OCI-LY7 (cell line): Measurements from ENCODE around the gene ZNF691. TPM values are rescaled to one million over a fixed set of nuclear protein-coding genes. Genes with fewer than 3 reads are reported as not detected.
"Not testable (repeated sequence)": the region's sequence is repeated elsewhere in the genome, so short reads cannot be mapped to it uniquely, and the experiment has no call there.

Source experiments
- BruUV-seq: library from RNA; stranded (reverse); fragments of 400-500 nt; replicated peaks from 2 replicates; lab custom pipeline; 2021; lab: Mats Ljungman, UMichigan
- CTCF ChIA-PET: fragments of 300-600 bp; sonication (Branson Sonifier 250); formaldehyde crosslinking; loops from one replicate; lab custom pipeline; 2022; ENCODE audit warnings: antibody characterized with exemption; ENCODE audit not compliant: unreplicated experiment; lab: Charles Lee
- POLR2A ChIA-PET: fragments of 300-600 bp; sonication (Branson Sonifier 250); formaldehyde crosslinking; loops from one replicate; lab custom pipeline; 2022; ENCODE audit warnings: antibody characterized with exemption; lab: Charles Lee
- DNase-seq: peaks from one replicate; pipeline ENCODE4 v3.0.0-alpha.2; 2015; ENCODE audit warnings: low spot score
- H2AFZ ChIP-seq: fragments of 200-600 bp; sonication (generic), shearing (Covaris generic); 2 replicates; pipeline ENCODE4 v1.6.1; 2014; ENCODE audit warnings: mild to moderate bottlenecking, antibody characterized with exemption, low read length, moderate library complexity
- H3K27ac ChIP-seq: fragments of 200-600 bp; sonication (generic); 2 replicates; pipeline ENCODE4 v1.5.1; 2014; ENCODE audit warnings: mixed run types, low read depth, mild to moderate bottlenecking, moderate library complexity, low read length, inconsistent platforms; ENCODE audit not compliant: poor library complexity, severe bottlenecking
- H3K36me3 ChIP-seq: fragments of 200-600 bp; sonication (generic); 2 replicates; pipeline ENCODE4 v1.6.1; 2014; ENCODE audit warnings: mild to moderate bottlenecking, antibody characterized with exemption, low read length, moderate library complexity, mixed read lengths; ENCODE audit not compliant: insufficient read depth
- H3K4me1 ChIP-seq: fragments of 200-600 bp; sonication (generic); 2 replicates; pipeline ENCODE4 v1.5.1; 2014; ENCODE audit warnings: mild to moderate bottlenecking, low read length; ENCODE audit not compliant: insufficient read depth, poor library complexity, severe bottlenecking
- H3K4me2 ChIP-seq: fragments of 200-600 bp; sonication (generic); 2 replicates; pipeline ENCODE4 v1.6.1; 2014; ENCODE audit warnings: mild to moderate bottlenecking, low read length
- H3K4me3 ChIP-seq: fragments of 200-600 bp; sonication (generic); 2 replicates; pipeline ENCODE4 v1.5.1; 2014; ENCODE audit warnings: mild to moderate bottlenecking, low read depth, low read length; ENCODE audit not compliant: poor library complexity, severe bottlenecking
- H3K79me2 ChIP-seq: fragments of 200-600 bp; sonication (generic); 2 replicates; pipeline ENCODE4 v1.6.1; 2016; ENCODE audit warnings: low read depth, mild to moderate bottlenecking, low read length, moderate library complexity, mixed read lengths; ENCODE audit not compliant: insufficient read depth
- H3K9me2 ChIP-seq: fragments of 200-600 bp; sonication (generic); 2 replicates; pipeline ENCODE4 v1.6.1; 2016; ENCODE audit warnings: mild to moderate bottlenecking, low read length, mixed read lengths; ENCODE audit not compliant: insufficient read depth
- H3K9me3 ChIP-seq: fragments of 200-600 bp; sonication (generic); 2 replicates; pipeline ENCODE4 v1.6.1; 2014; ENCODE audit warnings: mild to moderate bottlenecking, mixed run types, low read length, mixed read lengths
- H4K20me1 ChIP-seq: fragments of 200-600 bp; sonication (generic); 2 replicates; pipeline ENCODE4 v1.6.1; 2014; ENCODE audit warnings: mild to moderate bottlenecking, antibody characterized with exemption, low read length, moderate library complexity, mixed read lengths; ENCODE audit not compliant: insufficient read depth
- CTCF ChIP-seq: fragments of 200-600 bp; sonication (generic); conservative IDR thresholded peaks from 2 replicates; pipeline ENCODE4 v1.5.1; 2014; ENCODE audit warnings: mild to moderate bottlenecking, antibody characterized with exemption, low read length, moderate library complexity, mixed read lengths
- EZH2phosphoT487 ChIP-seq: fragments of 200-600 bp; sonication (generic); IDR thresholded peaks from 2 replicates; pipeline ENCODE4 v1.6.1; 2018; ENCODE audit warnings: low read depth, borderline replicate concordance, mild to moderate bottlenecking, mixed run types, antibody characterized with exemption, low read length, moderate library complexity, mixed read lengths
- intact Hi-C: fragments of 100-400 bp; cut with micrococcal nuclease; formaldehyde crosslinking; loops from one replicate; pipeline ENCODE4 v1.10.0; 2022; ENCODE audit not compliant: unreplicated experiment
- total RNA-seq, 2 experiments: library from RNA; depleted of rRNA in 1 of 2; stranded (reverse); fragments of >200 nt in 1 of 2; shearing (Covaris generic) in 1 of 2; gene quantifications; 2 replicates each; pipeline ENCODE4 v1.2.3, GENCODE V29; 2014 to 2022

ZNF691 gene
- total RNA-seq, 2 experiments from 2014 or later: 17.8 to 21.1 TPM

- H3K4me1 ChIP-seq, H3K9me2 ChIP-seq, H3K4me2 ChIP-seq, CTCF ChIA-PET, H3K36me3 ChIP-seq, H4K20me1 ChIP-seq, H3K79me2 ChIP-seq, H3K27ac ChIP-seq, BruUV-seq, intact Hi-C loops, POLR2A ChIA-PET, H2AFZ ChIP-seq, H3K4me3 ChIP-seq, H3K9me3 ChIP-seq, DNase-seq: not testable (repeated sequence)
These were observed 22.8 kb downstream of the ZNF691 start for GRCh38 chr1:42869254-42869653.

GRCh38 chr1:42869751-42870150 is 23.3 kb downstream of the ZNF691 start:
- H3K4me3 ChIP-seq, H3K4me2 ChIP-seq, H3K9me2 ChIP-seq, H4K20me1 ChIP-seq, BruUV-seq, POLR2A ChIA-PET, H2AFZ ChIP-seq, H3K36me3 ChIP-seq, intact Hi-C loops, H3K9me3 ChIP-seq, H3K27ac ChIP-seq, H3K4me1 ChIP-seq, CTCF ChIA-PET, H3K79me2 ChIP-seq, DNase-seq: not testable (repeated sequence)

- H3K9me2 ChIP-seq, H3K27ac ChIP-seq, H4K20me1 ChIP-seq, H2AFZ ChIP-seq, DNase-seq, H3K4me2 ChIP-seq, H3K36me3 ChIP-seq, H3K79me2 ChIP-seq, intact Hi-C loops, H3K4me1 ChIP-seq, POLR2A ChIA-PET, H3K4me3 ChIP-seq, CTCF ChIA-PET, BruUV-seq: not testable (repeated sequence)
- peaks cover 11% of the 10 kb centered on the region; the same call in 1 of the 2 replicates for H3K9me3 ChIP-seq
These were observed 26.7 kb downstream of the ZNF691 start for GRCh38 chr1:42873108-42873507.

DNA sequence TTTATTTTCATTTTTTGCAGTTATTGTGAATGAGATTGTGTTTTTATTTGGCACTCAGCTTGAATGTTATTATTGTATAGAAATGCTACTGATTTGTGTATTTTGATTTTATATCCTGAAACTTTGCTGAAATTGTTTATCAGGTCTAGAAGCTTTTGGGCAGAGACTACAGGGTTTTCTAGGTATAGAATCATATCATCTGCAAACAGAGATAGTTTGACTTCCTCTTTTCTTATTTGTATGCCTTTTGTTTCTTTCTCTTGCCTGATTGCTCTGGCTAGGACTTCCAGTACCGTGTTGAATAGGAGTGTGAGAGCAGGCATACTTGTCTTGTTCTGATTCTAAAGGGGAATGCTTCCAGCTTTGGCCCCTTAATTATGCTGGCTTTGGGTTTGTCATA is 27.3 kb downstream of the ZNF691 start:
- Histone ChIP-seq H3K4me2 (no peak overlapping the region), H3K4me3 (no peak overlapping the region), H3K27ac (no peak overlapping the region), H3K4me1 (no peaks in the 10 kb centered on the region), H3K79me2 (no peaks in the 10 kb centered on the region), H3K36me3 (no peaks in the 10 kb centered on the region), H3K9me3 (peaks cover 15% of the 10 kb centered on the region; the same call in 1 of the 2 replicates), H2AFZ (no peak overlapping the region), H3K9me2 (no peaks in the 10 kb centered on the region), H4K20me1 (no peaks in the 10 kb centered on the region)
- intact Hi-C loops: no loop called here
- no peak for DNase-seq
- no peak for TF ChIP-seq EZH2phosphoT487
- no peak for TF ChIP-seq CTCF
- BruUV-seq: no TSS peak
- ChIA-PET POLR2A (interaction anchor here (0.7 kb wide), 1 partner anchor 1210 kb away, joined by 4 read pairs; no protein-coding TSS in a partner anchor), CTCF (no interaction called here)
